ENCODE data around the gene TEK. TPM values are rescaled to one million over a fixed set of nuclear protein-coding genes. Genes with fewer than 3 reads are reported as not detected.
"Not testable (repeated sequence)": the region's sequence is repeated elsewhere in the genome, so short reads cannot be mapped to it uniquely, and the experiment has no call there.

TEK gene
- total RNA-seq, 1 experiment from 2014 or later: 0.07 TPM

GRCh38 chr9:27089706-27090105 lies 19.3 kb upstream of the TEK start:
- H3K9me2 ChIP-seq (replicated peaks; ENCODE audit: low read length): no peaks in the 10 kb centered on the region
- no peak overlapping the region for H3K9ac ChIP-seq (ENCODE audit: low read length)
- H3K27ac ChIP-seq (ENCODE audit: low read length): no peak overlapping the region
- TF ChIP-seq CTCF (conservative IDR thresholded peaks at IDR 0.05; ENCODE audit: low read depth, low read length): no peak
- intact Hi-C loops (cut with micrococcal nuclease): no loop called here
- no peak overlapping the region for H3K4me2 ChIP-seq (ENCODE audit: low read length)
- H3F3A ChIP-seq (ENCODE audit: low read length, unreplicated experiment): no peaks in the 10 kb centered on the region
- no peaks in the 10 kb centered on the region for H3K79me2 ChIP-seq (ENCODE audit: low read length)
- no peak overlapping the region for H2AFZ ChIP-seq (ENCODE audit: low read length)
- peaks cover 12% of the 10 kb centered on the region for H3K4me1 ChIP-seq (ENCODE audit: insufficient read depth, low read length)
- no peaks in the 10 kb centered on the region for H3K9me3 ChIP-seq (ENCODE audit: low read length)
- ChIA-PET CTCF (no interaction called here), POLR2A (ENCODE audit: unreplicated experiment) (no interaction called here)
- BruUV-seq (replicated peaks): no TSS peak
- no peaks in the 10 kb centered on the region for H4K20me1 ChIP-seq (ENCODE audit: low read length)
- H3K36me3 ChIP-seq (ENCODE audit: low read depth, low read length): no peaks in the 10 kb centered on the region
- ATAC-seq (no peak), DNase-seq (no peak)
- no peaks in the 10 kb centered on the region for H3K27me3 ChIP-seq (ENCODE audit: low read length)
- no peak overlapping the region for H3K4me3 ChIP-seq (ENCODE audit: low read length)

- Histone ChIP-seq H3K79me2 (ENCODE audit: low read length) (no peaks in the 10 kb centered on the region), H3K4me3 (ENCODE audit: low read length) (no peak overlapping the region), H3K27ac (ENCODE audit: low read length) (no peak overlapping the region), H3K9me3 (ENCODE audit: low read length) (no peaks in the 10 kb centered on the region), H3K36me3 (ENCODE audit: low read depth, low read length) (no peaks in the 10 kb centered on the region), H3K27me3 (ENCODE audit: low read length) (no peaks in the 10 kb centered on the region), H4K20me1 (ENCODE audit: low read length) (no peaks in the 10 kb centered on the region), H3K9ac (ENCODE audit: low read length) (no peak overlapping the region), H3K4me2 (ENCODE audit: low read length) (no peak overlapping the region), H2AFZ (ENCODE audit: low read length) (no peak overlapping the region), H3F3A (ENCODE audit: low read length, unreplicated experiment) (no peaks in the 10 kb centered on the region), H3K4me1 (ENCODE audit: insufficient read depth, low read length) (peaks cover 17% of the 10 kb centered on the region), H3K9me2 (replicated peaks; ENCODE audit: low read length) (no peaks in the 10 kb centered on the region)
- no peak for ATAC-seq
- no peak for DNase-seq
- TF ChIP-seq CTCF (conservative IDR thresholded peaks at IDR 0.05; ENCODE audit: low read depth, low read length) (no peak), EZH2phosphoT487 (IDR thresholded peaks at IDR 0.05; ENCODE audit: borderline replicate concordance, low read length) (no peak), EZH2 (IDR thresholded peaks at IDR 0.05; ENCODE audit: low read length, unreplicated experiment) (no peak)
- intact Hi-C loops (cut with micrococcal nuclease): no loop called here
- ChIA-PET POLR2A (ENCODE audit: unreplicated experiment) (no interaction called here), CTCF (no interaction called here)
- no TSS peak for BruUV-seq (replicated peaks)
These were observed 18.8 kb upstream of the TEK start for GRCh38 chr9:27090231-27090630.

- intact Hi-C loops (cut with micrococcal nuclease): no loop called here
These were observed 18.3 kb upstream of the TEK start for GRCh38 chr9:27090711-27091110.

GRCh38 chr9:27092496-27092895 lies 16.5 kb upstream of the TEK start:
- CTCF ChIA-PET; H3F3A ChIP-seq (ENCODE audit: low read length, unreplicated experiment); POLR2A ChIA-PET (ENCODE audit: unreplicated experiment); H3K27me3 ChIP-seq (ENCODE audit: low read length); H3K27ac ChIP-seq (ENCODE audit: low read length); H3K9ac ChIP-seq (ENCODE audit: low read length); intact Hi-C loops (cut with micrococcal nuclease); H3K9me2 ChIP-seq (replicated peaks; ENCODE audit: low read length); H3K79me2 ChIP-seq (ENCODE audit: low read length); H3K4me2 ChIP-seq (ENCODE audit: low read length); H3K4me3 ChIP-seq (ENCODE audit: low read length); H3K9me3 ChIP-seq (ENCODE audit: low read length); H4K20me1 ChIP-seq (ENCODE audit: low read length); BruUV-seq (replicated peaks); H3K36me3 ChIP-seq (ENCODE audit: low read depth, low read length); H2AFZ ChIP-seq (ENCODE audit: low read length); ATAC-seq; DNase-seq: not testable (repeated sequence)
- peaks cover 21% of the 10 kb centered on the region for H3K4me1 ChIP-seq (ENCODE audit: insufficient read depth, low read length)

More at GRCh38 chr9:27090711-27091110, 18.3 kb upstream of the TEK start:
- H3K27me3 ChIP-seq (ENCODE audit: low read length): no peaks in the 10 kb centered on the region
- no TSS peak for BruUV-seq (replicated peaks)
- no peak overlapping the region for H2AFZ ChIP-seq (ENCODE audit: low read length)
- DNase-seq (no peak), ATAC-seq (no peak)
- H3K4me1 ChIP-seq (ENCODE audit: insufficient read depth, low read length): peaks cover 22% of the 10 kb centered on the region
- no peaks in the 10 kb centered on the region for H3K9me3 ChIP-seq (ENCODE audit: low read length)
- no peaks in the 10 kb centered on the region for H3K9me2 ChIP-seq (replicated peaks; ENCODE audit: low read length)
- POLR2A ChIA-PET (ENCODE audit: unreplicated experiment): interaction anchor here (0.6 kb wide), 1 partner anchor 23 kb away, joined by 8 read pairs; no protein-coding TSS in a partner anchor
- H3F3A ChIP-seq (ENCODE audit: low read length, unreplicated experiment): no peaks in the 10 kb centered on the region
- no peaks in the 10 kb centered on the region for H3K79me2 ChIP-seq (ENCODE audit: low read length)
- H3K4me3 ChIP-seq (ENCODE audit: low read length): no peak overlapping the region
- no peak for TF ChIP-seq CTCF (conservative IDR thresholded peaks at IDR 0.05; ENCODE audit: low read depth, low read length)
- no peak for TF ChIP-seq EZH2 (IDR thresholded peaks at IDR 0.05; ENCODE audit: low read length, unreplicated experiment)
- no peak for TF ChIP-seq EZH2phosphoT487 (IDR thresholded peaks at IDR 0.05; ENCODE audit: borderline replicate concordance, low read length)
- no peak overlapping the region for H3K27ac ChIP-seq (ENCODE audit: low read length)
- no peak overlapping the region for H3K9ac ChIP-seq (ENCODE audit: low read length)
- CTCF ChIA-PET: no interaction called here
- H4K20me1 ChIP-seq (ENCODE audit: low read length): no peaks in the 10 kb centered on the region
- H3K36me3 ChIP-seq (ENCODE audit: low read depth, low read length): no peaks in the 10 kb centered on the region
- no peak overlapping the region for H3K4me2 ChIP-seq (ENCODE audit: low read length)

Measured in PC-3 (cell line).